Measurements from ENCODE around the gene ENOX1.

Gene ENOX1

DNA sequence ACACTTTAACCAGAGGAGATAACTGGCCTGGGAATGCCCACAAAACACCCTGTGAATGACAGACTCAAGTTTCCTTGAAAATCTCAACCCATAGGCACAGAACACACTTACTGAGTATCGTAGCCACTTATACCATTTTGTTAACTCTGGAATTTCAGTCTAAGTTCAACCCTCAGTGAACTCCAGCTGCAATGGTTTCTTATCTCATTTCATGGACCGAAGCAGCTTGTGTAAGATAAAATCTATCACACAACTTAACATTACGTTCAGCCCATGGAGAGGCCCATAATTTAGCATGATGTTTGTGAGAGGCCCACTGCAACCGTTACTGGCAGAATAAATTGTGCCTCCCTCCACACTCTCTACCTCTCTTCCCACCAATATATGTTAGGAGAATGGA, 440.3 kb downstream of the ENOX1 start:
- Mint-ChIP-seq H3K9me3 (no peaks in the 10 kb centered on the region), H3K27me3 (peaks cover 33% of the 10 kb centered on the region), H3K27ac (no peak overlapping the region), H3K4me3 (no peak overlapping the region), H3K36me3 (no peaks in the 10 kb centered on the region), H3K4me1 (no peaks in the 10 kb centered on the region)
- DNase-seq: no peak
- CTCF ChIA-PET: no interaction called here

- H3K9me3 Mint-ChIP-seq: no peaks in the 10 kb centered on the region
Observed at GRCh38 chr13:43343645-43344044, 443.1 kb downstream of the ENOX1 start.

DNA sequence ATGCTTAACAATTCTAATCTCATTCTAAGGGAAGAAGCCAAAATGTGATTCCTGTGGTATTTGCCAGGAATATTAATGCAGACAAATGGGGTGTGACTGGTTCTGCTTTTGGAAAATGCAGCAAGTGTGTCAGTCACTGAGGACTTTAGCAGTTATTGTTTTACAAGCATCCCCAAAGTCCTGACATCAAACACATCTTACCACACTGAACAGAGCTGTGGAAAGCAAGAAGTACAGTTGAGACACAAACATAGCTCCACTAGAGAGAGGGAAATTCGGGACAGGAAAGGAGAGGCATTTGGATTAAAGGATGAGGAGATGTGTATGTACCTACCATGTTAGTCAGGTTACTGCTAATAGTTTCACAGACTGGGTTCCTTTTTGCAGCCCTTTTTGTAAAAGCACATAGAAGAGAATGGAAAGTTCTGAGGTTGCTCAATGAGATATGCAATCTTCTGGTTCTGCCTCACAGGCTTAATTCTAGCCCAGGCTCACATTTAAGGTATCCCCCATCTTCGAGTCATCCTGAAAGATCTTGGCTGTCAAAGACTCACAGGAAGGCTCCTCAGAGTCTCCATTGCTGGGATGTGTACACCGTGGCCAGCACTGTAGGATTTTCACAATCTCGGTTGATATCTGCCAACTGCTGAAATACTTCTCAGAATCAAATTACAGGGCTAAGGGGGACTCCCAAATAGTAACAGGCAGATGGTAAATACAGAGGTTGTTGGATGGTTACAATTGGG, 446.8 kb downstream of the ENOX1 start:
- no peak overlapping the region for H3K27ac Mint-ChIP-seq
- CTCF ChIA-PET: no interaction called here
- H3K27me3 Mint-ChIP-seq: peaks cover 19% of the 10 kb centered on the region
- H3K36me3 Mint-ChIP-seq: no peaks in the 10 kb centered on the region
- no peak overlapping the region for H3K4me3 Mint-ChIP-seq
- no peak for DNase-seq
- no peaks in the 10 kb centered on the region for H3K4me1 Mint-ChIP-seq
- H3K9me3 Mint-ChIP-seq: no peaks in the 10 kb centered on the region

More at GRCh38 chr13:43343645-43344044, 443.1 kb downstream of the ENOX1 start:
- CTCF ChIA-PET: no interaction called here
- Mint-ChIP-seq H3K36me3 (no peaks in the 10 kb centered on the region), H3K27me3 (peaks cover 33% of the 10 kb centered on the region), H3K4me1 (no peaks in the 10 kb centered on the region), H3K27ac (no peak overlapping the region), H3K4me3 (no peak overlapping the region)
- no peak for DNase-seq

DNA sequence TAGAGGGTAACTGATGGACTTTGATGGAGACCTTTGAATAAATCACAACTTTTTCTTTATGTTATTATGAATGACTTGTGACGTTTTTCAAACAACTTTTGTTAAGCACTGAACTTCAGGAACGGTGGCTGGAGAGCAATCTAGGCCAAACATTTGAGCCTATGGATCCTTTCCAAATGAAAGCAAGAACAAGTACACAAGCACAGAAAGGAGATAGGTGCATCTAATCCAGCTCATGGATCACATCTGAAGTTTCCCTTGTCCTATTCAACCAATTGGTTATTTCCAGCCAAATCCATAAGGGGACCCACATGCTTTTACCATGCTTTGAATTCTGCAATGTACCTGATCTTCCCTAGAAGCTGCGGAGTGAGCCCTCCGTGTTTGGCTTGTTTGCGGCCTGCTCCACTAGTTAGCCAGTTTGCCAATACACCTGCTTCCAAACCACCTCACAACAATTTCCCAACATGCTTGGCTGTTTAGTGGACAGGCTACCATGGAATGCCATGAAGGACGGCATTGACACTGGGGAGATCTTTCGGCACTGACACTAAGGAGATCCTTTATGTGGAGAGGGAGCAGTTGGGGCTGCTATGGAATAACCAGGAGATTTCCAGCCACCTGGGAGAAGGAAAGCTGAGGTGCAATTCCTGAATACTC, 447.5 kb downstream of the ENOX1 start:
- Mint-ChIP-seq H3K36me3 (no peaks in the 10 kb centered on the region), H3K27me3 (peaks cover 15% of the 10 kb centered on the region), H3K27ac (no peak overlapping the region), H3K4me3 (no peak overlapping the region), H3K4me1 (no peaks in the 10 kb centered on the region), H3K9me3 (no peaks in the 10 kb centered on the region)
- no peak for DNase-seq
- CTCF ChIA-PET: no interaction called here

- Mint-ChIP-seq H3K27me3 (peaks cover 12% of the 10 kb centered on the region), H3K4me1 (no peaks in the 10 kb centered on the region), H3K36me3 (no peaks in the 10 kb centered on the region), H3K4me3 (no peak overlapping the region), H3K9me3 (no peaks in the 10 kb centered on the region), H3K27ac (no peak overlapping the region)
- no peak for DNase-seq
- CTCF ChIA-PET: no interaction called here
Observed at GRCh38 chr13:43335764-43336163, 451.0 kb downstream of the ENOX1 start.

- no peak overlapping the region for H3K4me3 Mint-ChIP-seq
- DNase-seq: no peak
- no peak overlapping the region for H3K27ac Mint-ChIP-seq
- no peaks in the 10 kb centered on the region for H3K9me3 Mint-ChIP-seq
- H3K4me1 Mint-ChIP-seq: no peaks in the 10 kb centered on the region
- no peaks in the 10 kb centered on the region for H3K36me3 Mint-ChIP-seq
- CTCF ChIA-PET: no interaction called here
- peaks cover 12% of the 10 kb centered on the region for H3K27me3 Mint-ChIP-seq
Observed at GRCh38 chr13:43333176-43333575, 453.6 kb downstream of the ENOX1 start.

DNA sequence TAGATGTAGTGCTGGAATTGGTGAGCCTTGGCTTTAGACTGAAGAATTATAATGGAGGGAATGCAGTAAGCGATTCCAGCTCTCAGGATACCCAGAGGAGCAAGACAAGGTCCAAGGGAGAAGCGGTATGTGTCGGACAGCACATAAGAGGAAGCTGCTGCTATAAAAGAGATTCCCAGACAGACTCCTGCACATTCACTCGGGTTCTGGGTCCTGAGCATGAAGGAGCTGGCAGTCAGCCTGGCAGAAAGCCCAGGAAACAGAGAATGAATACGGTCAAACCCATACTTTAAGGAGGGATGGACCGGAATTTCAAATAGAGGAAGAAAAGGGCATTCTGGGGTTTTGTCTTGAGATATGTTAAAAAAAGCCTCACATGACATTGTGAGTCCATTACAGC, 455.1 kb downstream of the ENOX1 start:
- Mint-ChIP-seq H3K27me3 (peaks cover 12% of the 10 kb centered on the region), H3K9me3 (no peaks in the 10 kb centered on the region), H3K4me3 (no peak overlapping the region), H3K36me3 (no peaks in the 10 kb centered on the region), H3K4me1 (no peaks in the 10 kb centered on the region), H3K27ac (no peak overlapping the region)
- DNase-seq: no peak
- CTCF ChIA-PET: no interaction called here

DNA sequence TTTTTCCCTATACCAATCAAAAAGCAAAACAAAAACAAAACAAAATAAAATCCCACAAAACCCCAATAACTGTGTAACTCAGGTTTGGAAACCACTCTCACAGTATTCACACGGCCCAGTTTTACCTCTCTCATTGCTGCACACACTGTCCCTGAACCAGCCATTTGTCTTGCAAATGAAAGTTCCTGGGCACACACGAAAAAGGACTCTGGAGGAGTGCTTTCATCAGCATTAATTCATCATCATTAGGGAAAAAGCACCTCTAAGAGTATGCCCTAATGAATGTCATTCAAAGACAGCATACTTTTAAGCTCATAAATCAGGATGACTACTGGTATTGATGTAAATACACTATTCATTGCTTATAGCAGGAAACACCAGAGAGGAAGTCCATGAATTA, 457.1 kb downstream of the ENOX1 start:
- CTCF ChIA-PET: no interaction called here
- H3K27me3 Mint-ChIP-seq: peaks cover 8% of the 10 kb centered on the region
- no peaks in the 10 kb centered on the region for H3K36me3 Mint-ChIP-seq
- H3K4me3 Mint-ChIP-seq: no peak overlapping the region
- no peaks in the 10 kb centered on the region for H3K9me3 Mint-ChIP-seq
- no peaks in the 10 kb centered on the region for H3K4me1 Mint-ChIP-seq
- no peak for DNase-seq
- no peak overlapping the region for H3K27ac Mint-ChIP-seq

DNA sequence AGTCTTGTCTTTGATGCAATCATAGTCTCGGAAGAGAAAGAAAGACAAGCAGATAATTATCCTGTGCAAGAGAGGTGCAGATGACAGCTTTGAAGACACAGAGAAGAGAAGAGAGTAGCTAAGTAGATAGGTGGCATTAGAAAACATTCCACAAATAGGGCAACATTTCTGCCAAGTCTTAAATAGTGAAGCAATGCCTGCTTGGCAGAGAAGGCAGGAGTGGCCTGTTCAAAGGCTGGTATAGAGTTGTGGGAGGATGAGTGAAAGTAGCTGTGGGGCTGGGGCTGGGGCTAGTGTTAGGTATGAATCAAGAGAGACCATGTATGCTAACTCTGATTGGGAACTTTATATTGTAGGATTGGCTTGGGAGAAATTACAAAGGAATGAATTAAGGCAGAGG, 457.9 kb downstream of the ENOX1 start:
- Mint-ChIP-seq H3K36me3 (no peaks in the 10 kb centered on the region), H3K27ac (no peak overlapping the region), H3K9me3 (no peaks in the 10 kb centered on the region), H3K4me1 (no peaks in the 10 kb centered on the region), H3K27me3 (peaks cover 3% of the 10 kb centered on the region), H3K4me3 (no peak overlapping the region)
- CTCF ChIA-PET: no interaction called here
- no peak for DNase-seq

DNA sequence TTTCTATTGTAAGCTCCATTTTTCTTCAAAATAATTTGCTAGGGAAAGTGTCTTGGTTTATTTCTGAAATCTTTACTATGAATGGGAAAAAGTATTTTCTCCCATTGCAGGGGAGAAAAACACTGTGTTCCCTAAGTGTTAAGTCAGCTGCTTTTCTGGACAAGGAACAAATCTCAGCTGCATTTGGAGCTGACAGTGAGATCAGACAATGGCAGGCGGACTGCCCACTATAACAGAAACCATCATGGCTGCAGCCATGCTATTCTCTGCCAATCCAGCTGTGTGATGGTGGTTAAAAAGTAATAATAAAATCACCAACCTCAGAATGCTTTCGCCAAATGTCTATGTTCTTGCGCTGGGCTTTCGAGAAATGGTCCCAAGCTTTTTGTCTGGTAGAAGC, 460.7 kb downstream of the ENOX1 start:
- DNase-seq: no peak
- H3K9me3 Mint-ChIP-seq: no peaks in the 10 kb centered on the region
- CTCF ChIA-PET: no interaction called here
- peaks cover 4% of the 10 kb centered on the region for H3K27me3 Mint-ChIP-seq
- H3K36me3 Mint-ChIP-seq: no peaks in the 10 kb centered on the region
- no peak overlapping the region for H3K4me3 Mint-ChIP-seq
- no peak overlapping the region for H3K27ac Mint-ChIP-seq
- no peaks in the 10 kb centered on the region for H3K4me1 Mint-ChIP-seq

GRCh38 chr13:43325636-43326035, 461.1 kb downstream of the ENOX1 start:
- H3K36me3 Mint-ChIP-seq: no peaks in the 10 kb centered on the region
- no peak for DNase-seq
- no peaks in the 10 kb centered on the region for H3K9me3 Mint-ChIP-seq
- H3K4me1 Mint-ChIP-seq: no peaks in the 10 kb centered on the region
- H3K4me3 Mint-ChIP-seq: no peak overlapping the region
- no peak overlapping the region for H3K27ac Mint-ChIP-seq
- peaks cover 4% of the 10 kb centered on the region for H3K27me3 Mint-ChIP-seq
- CTCF ChIA-PET: no interaction called here

DNA sequence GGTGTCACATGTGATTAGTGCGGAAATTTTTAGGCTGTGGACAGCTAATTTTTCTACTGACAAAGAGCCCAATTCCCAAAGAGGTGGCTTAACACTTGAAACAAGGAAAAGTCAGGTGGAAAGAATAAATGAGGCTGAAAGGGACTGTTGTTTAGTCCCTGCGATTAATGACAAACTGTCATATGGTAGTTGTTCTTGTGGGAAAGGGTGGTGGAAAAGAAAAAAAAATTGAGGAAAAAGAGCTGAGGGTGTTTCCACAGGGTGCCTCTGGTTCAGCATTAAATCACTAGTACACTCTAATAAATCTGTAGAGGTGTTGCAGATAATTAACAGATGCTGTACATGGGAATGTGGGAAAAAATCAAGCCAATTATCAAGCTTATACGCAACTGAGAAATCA, 462.6 kb downstream of the ENOX1 start:
- Mint-ChIP-seq H3K9me3 (no peaks in the 10 kb centered on the region), H3K4me1 (no peaks in the 10 kb centered on the region), H3K4me3 (no peak overlapping the region), H3K27ac (no peak overlapping the region), H3K36me3 (no peaks in the 10 kb centered on the region), H3K27me3 (peaks cover 8% of the 10 kb centered on the region)
- no peak for DNase-seq
- CTCF ChIA-PET: no interaction called here

DNA sequence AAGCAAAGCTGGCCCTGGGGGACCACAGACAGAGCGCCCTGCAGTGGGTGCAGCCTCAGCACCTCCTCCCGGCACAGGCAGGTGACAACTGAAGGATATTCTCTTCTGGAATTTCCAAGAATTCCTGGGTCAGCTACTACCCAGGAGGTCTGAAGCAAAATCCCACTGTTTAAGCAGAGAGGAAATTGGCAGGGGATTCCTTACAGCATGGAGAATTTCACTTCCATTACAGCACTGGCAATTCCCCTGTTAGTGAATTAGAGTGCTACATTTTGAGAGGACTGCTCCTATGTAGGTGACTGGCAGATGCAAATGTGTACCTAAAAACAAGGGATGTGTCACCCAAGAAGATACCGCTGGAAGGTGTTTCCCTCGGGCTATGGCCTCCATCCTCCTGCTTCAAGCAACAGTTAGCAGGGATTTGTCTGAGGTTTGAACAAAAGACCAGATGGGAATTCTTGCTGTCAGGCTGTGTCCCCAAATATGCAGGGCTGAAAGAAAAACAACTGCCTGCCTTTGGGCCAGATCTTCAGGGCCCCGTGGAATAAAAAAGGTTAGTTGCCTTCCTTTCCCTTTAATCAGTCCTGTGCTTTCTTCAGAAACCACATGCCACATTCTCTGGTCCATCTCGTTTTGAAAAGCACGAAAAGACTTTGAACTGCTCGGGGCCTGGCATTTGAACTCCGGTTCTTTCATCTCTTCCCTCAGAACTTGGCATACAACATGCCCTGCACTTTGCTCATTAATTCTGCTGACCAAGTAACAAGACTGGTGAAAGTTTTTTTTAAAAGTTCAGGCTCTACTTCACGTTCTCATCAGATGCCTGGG, 466.9 kb downstream of the ENOX1 start:
- CTCF ChIA-PET: no interaction called here
- Mint-ChIP-seq H3K4me3 (no peak overlapping the region), H3K27me3 (peaks cover 12% of the 10 kb centered on the region)

DNA sequence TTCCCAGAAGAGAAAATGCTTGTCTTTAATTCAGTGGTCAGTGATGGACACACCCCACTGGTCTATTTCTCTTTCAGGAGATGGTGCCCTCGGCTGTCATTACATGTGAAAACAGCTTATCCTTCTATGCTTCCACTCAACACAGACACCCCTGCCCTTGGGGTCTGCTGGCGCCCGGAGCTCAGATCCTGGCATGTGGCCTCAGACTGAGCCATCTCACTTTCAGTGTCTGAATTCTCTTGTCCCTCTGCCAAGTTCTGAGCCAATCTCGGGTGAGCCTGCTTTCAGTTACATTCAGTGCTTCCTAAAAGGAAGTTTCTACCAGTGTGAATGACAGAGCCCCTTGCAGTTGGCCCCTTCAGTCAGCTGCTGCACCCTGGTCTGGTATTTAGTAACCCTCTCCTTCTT, 469.8 kb downstream of the ENOX1 start:
- Mint-ChIP-seq H3K27me3 (peaks cover 14% of the 10 kb centered on the region), H3K27ac (no peak overlapping the region), H3K4me3 (no peak overlapping the region), H3K4me1 (no peaks in the 10 kb centered on the region), H3K9me3 (no peaks in the 10 kb centered on the region), H3K36me3 (no peaks in the 10 kb centered on the region)
- CTCF ChIA-PET: no interaction called here
- DNase-seq: no peak

More for the DNA sequence above, 466.9 kb downstream of the ENOX1 start:
- Mint-ChIP-seq H3K9me3 (no peaks in the 10 kb centered on the region), H3K4me1 (no peaks in the 10 kb centered on the region), H3K36me3 (no peaks in the 10 kb centered on the region), H3K27ac (no peak overlapping the region)
- no peak for DNase-seq

- Mint-ChIP-seq H3K9me3 (no peaks in the 10 kb centered on the region), H3K27me3 (peaks cover 14% of the 10 kb centered on the region), H3K4me1 (no peaks in the 10 kb centered on the region), H3K4me3 (no peak overlapping the region), H3K36me3 (no peaks in the 10 kb centered on the region), H3K27ac (no peak overlapping the region)
- DNase-seq: no peak
- CTCF ChIA-PET: no interaction called here
Observed at GRCh38 chr13:43316281-43316680, 470.5 kb downstream of the ENOX1 start.

Data from activated naive CD4-positive, alpha-beta T cell treated with anti-CD3 and anti-CD28 coated beads, Interleukin-2, amount 10 ng/mL, durations not matched to agents 7 days and 5 days (primary cell).